K562 (cell line): ENCODE measurements around the gene COX20. TPM values are rescaled to one million over a fixed set of nuclear protein-coding genes. Genes with fewer than 3 reads are reported as not detected.

Experiments
- ELK3 ChIP-seq: fragments of 450-650 bp; formaldehyde crosslinking; IDR thresholded peaks from 2 replicates; pipeline ENCODE4 v1.4.0; 2020; ENCODE audit warnings: mild to moderate bottlenecking
- FIP1L1 ChIP-seq: fragments of 200-400 bp; formaldehyde crosslinking; IDR thresholded peaks from 2 replicates; pipeline ENCODE4 v1.6.1; 2018; ENCODE audit warnings: mild to moderate bottlenecking, low read depth, low read length; ENCODE audit not compliant: poor library complexity, severe bottlenecking
- FOXJ3 ChIP-seq: sonication (generic); formaldehyde crosslinking; IDR thresholded peaks from 2 replicates; pipeline ENCODE4 v1.4.0; 2020; ENCODE audit warnings: mild to moderate bottlenecking, missing genetic modification reagents
- KDM4B ChIP-seq, 2 experiments: fragments of 450-650 bp in 1 of 2; sonication (generic) in 1 of 2; IDR thresholded peaks; 2 replicates each; pipeline ENCODE4 v1.6.1; 2016 to 2017; ENCODE audit warnings: borderline replicate concordance in 2 of 2, antibody characterized with exemption in 1 of 2, low read depth in 1 of 2, mild to moderate bottlenecking in 1 of 2
- KDM5B ChIP-seq: fragments of 200-600 bp; sonication (generic); IDR thresholded peaks from 2 replicates; pipeline ENCODE4 v1.6.1; 2012; ENCODE audit warnings: low read depth, mild to moderate bottlenecking, moderate library complexity, low read length, control low read depth, inconsistent platforms; ENCODE audit not compliant: insufficient replicate concordance
- NR4A1 ChIP-seq, 2 experiments: fragments of 250-450 bp in 1 of 2; fragments of 450-650 bp in 1 of 2; sonication (Bioruptor Pico) in 1 of 2; IDR thresholded peaks; 2 replicates each; pipeline versions ENCODE4 v1.4.0 to v1.6.1; 2016 to 2020; ENCODE audit warnings: mild to moderate bottlenecking in 2 of 2, missing compliant biosample characterization in 1 of 2, missing genetic modification characterization in 1 of 2, moderate library complexity in 1 of 2
- OTX1 ChIP-seq: fragments of 450-650 bp; formaldehyde crosslinking; IDR thresholded peaks from 2 replicates; pipeline ENCODE4 v1.4.0; 2022; ENCODE audit warnings: mild to moderate bottlenecking
- POLR3G ChIP-seq: IDR thresholded peaks from 2 replicates; pipeline ENCODE4 v1.6.1; 2011; ENCODE audit not compliant: insufficient read length, insufficient replicate concordance; ENCODE audit errors: extremely low read depth
- SP1 ChIP-seq: sonication (generic); formaldehyde crosslinking; IDR thresholded peaks from 2 replicates; pipeline ENCODE4 v1.8.1; 2022; ENCODE audit warnings: mild to moderate bottlenecking, missing genetic modification reagents
- SUPT5H ChIP-seq: fragments of 450-650 bp; IDR thresholded peaks from 2 replicates; pipeline ENCODE4 v1.6.1; 2016
- TOE1 ChIP-seq, 2 experiments: fragments of 450-650 bp in 1 of 2; sonication (generic) in 1 of 2; formaldehyde crosslinking in 1 of 2; IDR thresholded peaks; 2 replicates each; pipeline versions ENCODE4 v1.7.1 to v1.8.0; 2016 to 2022; ENCODE audit warnings: borderline replicate concordance in 2 of 2, mild to moderate bottlenecking in 2 of 2, antibody characterized with exemption in 1 of 2, inconsistent platforms in 1 of 2, low read depth in 1 of 2, missing genetic modification reagents in 1 of 2, moderate library complexity in 1 of 2
- VEZF1 ChIP-seq: fragments of 200-800 bp; sonication (Bioruptor generic); IDR thresholded peaks from 2 replicates; pipeline ENCODE4 v1.6.1; 2017; ENCODE audit warnings: missing genetic modification characterization, missing compliant biosample characterization
- ZSCAN32 ChIP-seq: fragments of 450-650 bp; formaldehyde crosslinking; IDR thresholded peaks from 2 replicates; pipeline ENCODE4 v1.4.0; 2020; ENCODE audit warnings: mild to moderate bottlenecking, moderate library complexity
- polyA plus RNA-seq, 8 experiments: library from polyadenylated mRNA; depleted of rRNA in 4 of 8; stranded (reverse) in 5 of 8; unstranded in 3 of 8; fragments of >200 nt; fragmentation: Nextera tagmentation in 2 of 8; fragmentation: Illumina TruSeq in 1 of 8; extraction: Ambion mirVana in 2 of 8; extraction: Trizol in 1 of 8; gene quantifications; 2 replicates each; pipeline versions ENCODE4 v1.2.1 to v1.2.3, GENCODE V29; 2011 to 2014; ENCODE audit warnings: inconsistent platforms in 1 of 8, missing spikeins in 1 of 8
- total RNA-seq, 7 experiments: library from RNA; depleted of rRNA in 6 of 7; stranded (reverse); fragments of >200 nt in 6 of 7; fragmentation: Illumina TruSeq in 2 of 7; extraction: Trizol in 2 of 7; gene quantifications; 2 replicates each; pipeline versions ENCODE4 v1.2.1 to v1.2.3, GENCODE V29; 2011 to 2021; ENCODE audit warnings: low replicate concordance in 1 of 7
- TF ChIP-seq, protein P1 (sequence below): fragments of 250-450 bp; sonication (Bioruptor Pico); IDR thresholded peaks from 2 replicates; pipeline ENCODE4 v1.5.0; 2021
- TF ChIP-seq, protein P2 (sequence below): sonication (generic); formaldehyde crosslinking; IDR thresholded peaks from 2 replicates; pipeline ENCODE4 v1.8.1; 2023; ENCODE audit warnings: missing genetic modification reagents, mild to moderate bottlenecking, borderline replicate concordance

The COX20 gene
- total and polyA plus RNA-seq, 9 of the 15 experiments (the other 6 are each of a cell fraction or from before 2014, with no cell fraction given): 41.5 to 192 (median 84.3) TPM

- TF ChIP-seq OTX1 (CRISPR knock-in tag): peak; percentile 65
- TF ChIP-seq VEZF1: peak; percentile 89
- TF ChIP-seq TOE1 (IDR thresholded peaks at IDR 0.05; ENCODE audit: borderline replicate concordance): peak; percentile 66; the same call in 1 of the 2 replicates
- TF ChIP-seq TOE1 (CRISPR knock-in tag; IDR thresholded peaks at IDR 0.05; ENCODE audit: borderline replicate concordance, low read depth): 0 out of 2 replicates have a peak, but pooled peaks have one; percentile 76
- TF ChIP-seq, protein P1, sequence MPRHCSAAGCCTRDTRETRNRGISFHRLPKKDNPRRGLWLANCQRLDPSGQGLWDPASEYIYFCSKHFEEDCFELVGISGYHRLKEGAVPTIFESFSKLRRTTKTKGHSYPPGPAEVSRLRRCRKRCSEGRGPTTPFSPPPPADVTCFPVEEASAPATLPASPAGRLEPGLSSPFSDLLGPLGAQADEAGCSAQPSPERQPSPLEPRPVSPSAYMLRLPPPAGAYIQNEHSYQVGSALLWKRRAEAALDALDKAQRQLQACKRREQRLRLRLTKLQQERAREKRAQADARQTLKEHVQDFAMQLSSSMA (CRISPR knock-in tag): peak; percentile 78; the same call in 1 of the 2 replicates
- TF ChIP-seq ZSCAN32: 0 out of 2 replicates have a peak, but pooled peaks have one; percentile 46
- TF ChIP-seq KDM5B: peak; percentile 77
- TF ChIP-seq FIP1L1: peak; percentile 78
- no peak for TF ChIP-seq FOXJ3 (CRISPR knock-in tag)
- peak; percentile 65 for TF ChIP-seq SP1 (CRISPR knock-in tag)
- 0 out of 2 replicates have a peak, but pooled peaks have one; percentile 8 for TF ChIP-seq ELK3 (CRISPR knock-in tag)
- no peak for TF ChIP-seq KDM4B (IDR thresholded peaks at IDR 0.05; ENCODE audit: borderline replicate concordance in 2 of 2, low read depth in 1 of 2)
- no peak for TF ChIP-seq POLR3G
- TF ChIP-seq SUPT5H: peak; percentile 96
- TF ChIP-seq NR4A1 (CRISPR knock-in tag; IDR thresholded peaks at IDR 0.05): peak; percentile 34
- TF ChIP-seq NR4A1 (tag; IDR thresholded peaks at IDR 0.05): no peak
- TF ChIP-seq, protein P2, sequence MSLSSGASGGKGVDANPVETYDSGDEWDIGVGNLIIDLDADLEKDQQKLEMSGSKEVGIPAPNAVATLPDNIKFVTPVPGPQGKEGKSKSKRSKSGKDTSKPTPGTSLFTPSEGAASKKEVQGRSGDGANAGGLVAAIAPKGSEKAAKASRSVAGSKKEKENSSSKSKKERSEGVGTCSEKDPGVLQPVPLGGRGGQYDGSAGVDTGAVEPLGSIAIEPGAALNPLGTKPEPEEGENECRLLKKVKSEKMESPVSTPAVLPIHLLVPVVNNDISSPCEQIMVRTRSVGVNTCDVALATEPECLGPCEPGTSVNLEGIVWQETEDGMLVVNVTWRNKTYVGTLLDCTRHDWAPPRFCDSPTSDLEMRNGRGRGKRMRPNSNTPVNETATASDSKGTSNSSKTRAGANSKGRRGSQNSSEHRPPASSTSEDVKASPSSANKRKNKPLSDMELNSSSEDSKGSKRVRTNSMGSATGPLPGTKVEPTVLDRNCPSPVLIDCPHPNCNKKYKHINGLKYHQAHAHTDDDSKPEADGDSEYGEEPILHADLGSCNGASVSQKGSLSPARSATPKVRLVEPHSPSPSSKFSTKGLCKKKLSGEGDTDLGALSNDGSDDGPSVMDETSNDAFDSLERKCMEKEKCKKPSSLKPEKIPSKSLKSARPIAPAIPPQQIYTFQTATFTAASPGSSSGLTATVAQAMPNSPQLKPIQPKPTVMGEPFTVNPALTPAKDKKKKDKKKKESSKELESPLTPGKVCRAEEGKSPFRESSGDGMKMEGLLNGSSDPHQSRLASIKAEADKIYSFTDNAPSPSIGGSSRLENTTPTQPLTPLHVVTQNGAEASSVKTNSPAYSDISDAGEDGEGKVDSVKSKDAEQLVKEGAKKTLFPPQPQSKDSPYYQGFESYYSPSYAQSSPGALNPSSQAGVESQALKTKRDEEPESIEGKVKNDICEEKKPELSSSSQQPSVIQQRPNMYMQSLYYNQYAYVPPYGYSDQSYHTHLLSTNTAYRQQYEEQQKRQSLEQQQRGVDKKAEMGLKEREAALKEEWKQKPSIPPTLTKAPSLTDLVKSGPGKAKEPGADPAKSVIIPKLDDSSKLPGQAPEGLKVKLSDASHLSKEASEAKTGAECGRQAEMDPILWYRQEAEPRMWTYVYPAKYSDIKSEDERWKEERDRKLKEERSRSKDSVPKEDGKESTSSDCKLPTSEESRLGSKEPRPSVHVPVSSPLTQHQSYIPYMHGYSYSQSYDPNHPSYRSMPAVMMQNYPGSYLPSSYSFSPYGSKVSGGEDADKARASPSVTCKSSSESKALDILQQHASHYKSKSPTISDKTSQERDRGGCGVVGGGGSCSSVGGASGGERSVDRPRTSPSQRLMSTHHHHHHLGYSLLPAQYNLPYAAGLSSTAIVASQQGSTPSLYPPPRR (CRISPR knock-in tag): peak; percentile 36; the same call in 1 of the 2 replicates
These were observed at the start of gene COX20 (continued) for GRCh38 chr1:244835276-244836134.
